T1000 (cell line): ENCODE measurements around the gene MOB3A.

Experiments
- DNase-seq: peaks from one replicate; lab custom pipeline; 2025; ENCODE audit warnings: mixed read lengths; lab: John Stamatoyannopoulos, UW

The MOB3A gene

GRCh38 chr19:2059422-2060201 is 36.5 kb downstream of the MOB3A start:
- DNase-seq: no peak

- no peak for DNase-seq
Observed at GRCh38 chr19:2058570-2059421, 37.3 kb downstream of the MOB3A start.

DNA sequence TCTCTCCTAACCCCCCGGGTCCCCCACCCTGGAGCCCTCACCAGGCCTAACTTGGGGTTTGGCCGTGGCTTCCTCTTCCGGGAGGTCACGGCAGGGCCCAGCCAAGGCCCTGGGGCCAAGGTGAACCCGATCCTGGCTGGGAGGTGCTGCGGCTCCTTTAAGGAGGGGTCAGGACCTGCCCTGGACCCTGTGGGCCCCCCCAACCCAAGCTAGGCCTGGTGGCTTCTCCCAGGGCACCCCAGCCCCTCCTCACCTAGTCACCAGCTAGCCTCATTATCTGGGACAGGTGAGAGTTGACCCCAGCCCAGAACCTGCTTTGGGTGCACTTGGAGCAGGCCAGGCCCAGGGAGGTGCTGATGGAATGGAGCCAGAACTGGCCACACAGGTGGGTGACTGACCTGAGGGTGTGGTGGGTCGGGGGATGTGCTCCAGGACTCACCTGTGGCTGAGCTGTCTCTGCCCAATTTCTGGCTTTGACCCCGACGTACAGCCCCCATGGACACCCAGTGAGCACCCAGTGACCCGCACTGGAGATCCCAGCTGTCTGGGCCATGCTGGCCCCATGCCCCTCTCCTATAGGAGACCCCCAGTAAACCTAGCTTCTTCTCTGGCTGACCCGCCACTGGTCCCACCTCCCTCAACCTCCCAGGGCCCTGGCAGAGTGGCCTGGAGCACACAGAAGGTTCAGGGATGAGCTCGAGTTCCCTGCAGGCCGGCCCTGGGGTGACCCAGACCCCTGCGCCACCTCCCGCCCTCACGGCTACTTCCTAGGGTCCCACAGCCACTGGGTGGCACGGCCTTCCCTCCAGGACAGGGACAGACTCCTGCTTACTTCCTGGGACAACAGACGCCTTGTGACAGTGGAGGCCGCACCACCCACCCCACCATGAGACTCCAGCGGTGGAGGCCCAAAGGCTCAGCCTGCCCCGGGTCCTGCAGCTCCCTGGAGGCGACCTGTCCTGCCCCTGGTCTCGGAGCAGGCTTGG is 38.3 kb downstream of the MOB3A start:
- no peak for DNase-seq

DNA sequence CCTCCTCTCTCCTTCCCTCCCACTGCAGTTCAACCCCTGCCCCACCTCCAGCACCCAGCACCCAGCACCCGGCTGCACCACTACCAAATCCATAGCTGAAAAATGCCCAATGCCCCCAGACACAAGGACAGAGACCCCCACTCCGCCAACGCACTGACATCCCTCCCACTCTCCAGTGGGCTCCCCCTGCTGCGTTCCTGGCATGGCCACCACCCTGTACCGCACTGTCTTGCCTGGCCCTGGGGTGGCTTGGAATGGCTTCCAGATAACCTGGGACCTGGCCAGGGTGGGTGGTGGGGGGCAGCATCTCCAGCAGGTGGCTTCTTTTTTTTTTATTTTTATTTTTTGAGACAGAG is 39.3 kb downstream of the MOB3A start:
- no peak for DNase-seq

- DNase-seq: no peak
Observed at GRCh38 chr19:2055931-2056836, 39.9 kb downstream of the MOB3A start.

- DNase-seq: no peak
Observed at GRCh38 chr19:2054763-2055162, 41.4 kb downstream of the MOB3A start.

DNA sequence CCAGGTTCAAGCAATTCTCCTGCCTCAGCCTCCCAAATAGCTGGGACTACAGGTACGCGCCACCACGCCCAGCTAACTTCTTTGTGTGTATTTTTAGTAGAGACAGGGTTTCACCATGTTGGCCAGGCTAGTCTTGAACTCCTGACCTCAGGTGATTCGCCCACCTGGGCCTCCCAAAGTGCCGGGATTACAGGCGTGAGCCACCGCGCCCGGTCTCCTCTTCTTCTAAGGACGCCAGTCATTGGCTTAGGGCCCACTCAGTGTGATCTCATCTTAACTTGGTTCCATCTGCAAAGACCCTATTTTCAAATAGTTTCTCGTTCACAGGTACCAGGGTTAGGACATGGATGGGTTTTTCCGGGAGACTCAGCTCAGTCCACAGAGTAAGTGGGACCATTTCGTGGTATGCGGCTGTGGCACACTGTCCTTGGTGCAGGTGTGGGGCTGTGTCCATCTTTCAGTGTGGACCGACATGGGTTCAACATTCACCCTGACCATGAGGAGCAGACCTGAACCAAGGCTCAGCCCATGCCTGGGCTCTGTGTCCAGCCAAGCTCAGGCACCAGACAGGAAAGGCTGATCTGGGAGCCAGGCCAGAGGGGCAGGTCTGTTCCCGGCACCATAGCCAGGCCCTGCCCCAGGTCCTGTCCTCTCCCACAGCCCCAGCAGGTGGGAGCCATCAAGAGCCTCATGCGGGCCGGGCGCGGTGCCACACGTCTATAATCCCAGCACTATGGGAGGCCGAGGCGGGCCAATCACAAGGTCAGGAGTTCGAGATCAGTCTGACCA is 42.3 kb downstream of the MOB3A start:
- no peak for DNase-seq

GRCh38 chr19:2051773-2052704 is 44.1 kb downstream of the MOB3A start:
- no peak for DNase-seq

GRCh38 chr19:2050991-2051772 is 44.9 kb downstream of the MOB3A start, which contains the start of gene MKNK2:
MKNK2 (minus strand) TSS chr19:2051244; CDS start chr19:2050851, 393 bp downstream.
- DNase-seq: peak; percentile 90

DNA sequence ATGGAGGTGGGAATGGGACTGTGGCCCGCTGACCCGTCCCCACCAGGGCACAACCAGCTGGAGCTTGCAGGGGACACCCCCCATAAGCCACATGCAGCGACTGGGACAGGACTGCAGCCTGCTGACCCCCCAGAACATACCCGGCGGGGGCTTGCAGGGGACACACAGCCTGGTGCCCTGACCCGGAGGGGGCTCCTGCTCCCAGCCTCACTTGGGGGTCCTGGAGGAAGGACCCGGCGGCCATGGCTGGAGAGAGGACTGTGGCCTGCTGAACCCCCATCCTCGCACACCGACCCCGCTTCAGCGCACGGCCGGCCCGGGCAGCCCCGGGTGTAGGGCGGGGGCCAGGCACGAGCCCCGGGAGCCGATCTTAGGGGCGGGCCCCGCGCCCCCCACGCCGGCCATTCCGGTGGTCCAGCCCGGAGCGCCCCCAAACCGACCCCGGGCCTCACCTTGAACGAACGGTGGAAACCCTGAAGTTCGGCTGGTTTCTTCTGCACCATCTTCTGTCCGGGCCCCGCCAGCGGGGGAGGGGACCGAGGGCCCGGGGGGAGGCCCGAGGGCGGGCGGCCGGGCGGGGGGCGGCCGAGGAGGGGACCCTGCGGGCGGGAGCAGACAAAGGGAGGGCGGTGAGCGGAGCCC is 45.7 kb downstream of the MOB3A start:
- DNase-seq: no peak

GRCh38 chr19:2049741-2050348 is 46.3 kb downstream of the MOB3A start:
- DNase-seq: no peak

GRCh38 chr19:2048959-2049740 is 47.0 kb downstream of the MOB3A start:
- no peak for DNase-seq

- no peak for DNase-seq
Observed at GRCh38 chr19:2048104-2048958, 47.8 kb downstream of the MOB3A start.

GRCh38 chr19:2047449-2048103 is 48.5 kb downstream of the MOB3A start:
- peak; percentile 49 for DNase-seq

DNA sequence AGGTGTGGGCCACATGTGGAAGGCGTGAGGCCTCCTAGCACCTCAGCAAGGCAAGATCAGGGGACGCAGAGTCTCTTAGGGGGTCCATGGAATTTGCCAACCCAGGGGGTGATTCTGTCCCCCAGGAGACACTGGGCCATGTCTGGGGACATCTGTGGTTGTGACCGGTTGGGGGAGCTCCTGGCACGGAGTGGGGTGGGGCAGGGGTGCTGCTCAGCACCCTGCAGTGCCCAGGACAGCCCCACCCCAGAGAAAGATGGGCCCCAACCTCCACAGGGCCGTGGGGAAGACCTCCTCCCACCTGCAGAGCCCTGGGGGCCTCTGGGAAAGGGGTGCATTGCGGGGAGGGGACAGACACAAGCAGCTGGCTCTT is 49.1 kb downstream of the MOB3A start:
- no peak for DNase-seq
